Hepatocyte (in vitro differentiated cells): ENCODE data around the gene TNNI3. TPM values are rescaled to one million over a fixed set of nuclear protein-coding genes. Genes with fewer than 3 reads are reported as not detected.

ENCODE experiments used
- DNase-seq: peaks from one replicate; pipeline ENCODE4 v3.0.0-alpha.2; 2016; ENCODE audit warnings: low spot score
- H2AFZ ChIP-seq: fragments of 200-600 bp; sonication (generic); 2 replicates; pipeline ENCODE4 v1.6.0; 2016; ENCODE audit warnings: antibody characterized with exemption, mild to moderate bottlenecking
- H3K27ac ChIP-seq: fragments of 200-600 bp; sonication (generic); 2 replicates; pipeline ENCODE4 v1.5.1; 2016; ENCODE audit warnings: mild to moderate bottlenecking
- H3K27me3 ChIP-seq: fragments of 200-600 bp; sonication (generic); 2 replicates; pipeline ENCODE4 v1.6.1; 2016
- H3K36me3 ChIP-seq: fragments of 200-600 bp; sonication (generic); replicated peaks from 2 replicates; pipeline ENCODE4 v1.5.1; 2016; ENCODE audit warnings: low read depth; ENCODE audit not compliant: insufficient read depth
- H3K4me1 ChIP-seq: fragments of 200-600 bp; sonication (generic); 2 replicates; pipeline ENCODE4 v1.5.1; 2016; ENCODE audit warnings: mild to moderate bottlenecking, moderate library complexity; ENCODE audit not compliant: insufficient read depth
- H3K4me2 ChIP-seq: fragments of 200-600 bp; sonication (generic); 2 replicates; pipeline ENCODE4 v1.6.0; 2016
- H3K4me3 ChIP-seq: fragments of 200-600 bp; sonication (generic); 2 replicates; pipeline ENCODE4 v1.5.1; 2016; ENCODE audit warnings: mild to moderate bottlenecking
- H3K79me2 ChIP-seq: fragments of 200-600 bp; sonication (generic); 2 replicates; pipeline ENCODE4 v1.6.0; 2017; ENCODE audit warnings: mild to moderate bottlenecking
- H3K9me2 ChIP-seq: fragments of 200-600 bp; sonication (generic); replicated peaks from 2 replicates; pipeline ENCODE4 v1.6.0; 2017; ENCODE audit warnings: mild to moderate bottlenecking; ENCODE audit not compliant: insufficient read depth
- H3K9me3 ChIP-seq: fragments of 200-600 bp; sonication (generic); 2 replicates; pipeline ENCODE4 v1.5.1; 2016; ENCODE audit warnings: low read depth, mild to moderate bottlenecking
- H4K20me1 ChIP-seq: fragments of 200-600 bp; sonication (generic); 2 replicates; pipeline ENCODE4 v1.6.0; 2016; ENCODE audit warnings: mild to moderate bottlenecking; ENCODE audit not compliant: insufficient read depth, poor library complexity, severe bottlenecking
- CTCF ChIP-seq: fragments of 200-600 bp; sonication (generic); IDR thresholded peaks from 2 replicates; pipeline ENCODE4 v1.5.1; 2016; ENCODE audit warnings: antibody characterized with exemption, mild to moderate bottlenecking; ENCODE audit not compliant: poor library complexity
- EZH2 ChIP-seq: fragments of 200-600 bp; sonication (generic); IDR thresholded peaks from 2 replicates; pipeline ENCODE4 v1.6.1; 2016; ENCODE audit warnings: antibody characterized with exemption, mild to moderate bottlenecking, borderline replicate concordance
- EZH2phosphoT487 ChIP-seq: fragments of 200-600 bp; sonication (generic); IDR thresholded peaks from one replicate; pipeline ENCODE4 v1.6.1; 2018; ENCODE audit warnings: antibody characterized with exemption, mild to moderate bottlenecking, low read depth, moderate library complexity; ENCODE audit not compliant: unreplicated experiment, severe bottlenecking
- whole genome bisulfite sequencing: methylation state at CpG from one replicate; pipeline ENCODE4 v1.1.6; 2016; ENCODE audit warnings: low lambda C conversion rate; ENCODE audit errors: missing lambda C conversion rate; 5-methylcytosine and 5-hydroxymethylcytosine counted together
- polyA plus RNA-seq: library from polyadenylated mRNA; unstranded; fragments of >200 nt; fragmentation: Nextera tagmentation; extraction: Ambion mirVana; gene quantifications from 2 replicates; pipeline ENCODE4 v1.2.1, GENCODE V29; 2016
- total RNA-seq: library from RNA; depleted of rRNA; stranded (reverse); fragments of >200 nt; gene quantifications from 2 replicates; pipeline ENCODE4 v1.2.3, GENCODE V29; 2014

Gene TNNI3
- total and polyA plus RNA-seq, 2 experiments from 2014 or later: 1.4 to 2.9 TPM

- H3K27me3 ChIP-seq: no peaks in the 10 kb centered on the region
- H3K36me3 ChIP-seq: no peaks in the 10 kb centered on the region
- no peaks in the 10 kb centered on the region for H3K4me1 ChIP-seq
- WGBS: 89% methylated on average over 10 of the region's 10 CpGs
- no peak overlapping the region for H3K4me2 ChIP-seq
- no peak overlapping the region for H3K27ac ChIP-seq
- DNase-seq: peak; percentile 3
- no peaks in the 10 kb centered on the region for H4K20me1 ChIP-seq
- H3K9me2 ChIP-seq: no peaks in the 10 kb centered on the region
- H3K4me3 ChIP-seq: no peak overlapping the region
- no peaks in the 10 kb centered on the region for H3K9me3 ChIP-seq
- H3K79me2 ChIP-seq: no peaks in the 10 kb centered on the region
- no peak overlapping the region for H2AFZ ChIP-seq
- TF ChIP-seq CTCF (no peak), EZH2phosphoT487 (no peak), EZH2 (no peak)
These were observed 39.3 kb upstream of the TNNI3 start for GRCh38 chr19:55196803-55197202.

- no peak for DNase-seq
- H3K4me2 ChIP-seq: no peak overlapping the region
- H3K27ac ChIP-seq: no peak overlapping the region
- H4K20me1 ChIP-seq: no peaks in the 10 kb centered on the region
- H3K79me2 ChIP-seq: no peaks in the 10 kb centered on the region
- H3K9me2 ChIP-seq: no peaks in the 10 kb centered on the region
- TF ChIP-seq EZH2phosphoT487: no peak
- no peaks in the 10 kb centered on the region for H3K9me3 ChIP-seq
- no peaks in the 10 kb centered on the region for H3K36me3 ChIP-seq
- no peaks in the 10 kb centered on the region for H3K27me3 ChIP-seq
- no peak overlapping the region for H2AFZ ChIP-seq
- 91% methylated on average over 12 of the region's 12 CpGs for WGBS
- no peaks in the 10 kb centered on the region for H3K4me1 ChIP-seq
- H3K4me3 ChIP-seq: no peak overlapping the region
These were observed 35.9 kb upstream of the TNNI3 start for GRCh38 chr19:55193481-55193880.

DNA sequence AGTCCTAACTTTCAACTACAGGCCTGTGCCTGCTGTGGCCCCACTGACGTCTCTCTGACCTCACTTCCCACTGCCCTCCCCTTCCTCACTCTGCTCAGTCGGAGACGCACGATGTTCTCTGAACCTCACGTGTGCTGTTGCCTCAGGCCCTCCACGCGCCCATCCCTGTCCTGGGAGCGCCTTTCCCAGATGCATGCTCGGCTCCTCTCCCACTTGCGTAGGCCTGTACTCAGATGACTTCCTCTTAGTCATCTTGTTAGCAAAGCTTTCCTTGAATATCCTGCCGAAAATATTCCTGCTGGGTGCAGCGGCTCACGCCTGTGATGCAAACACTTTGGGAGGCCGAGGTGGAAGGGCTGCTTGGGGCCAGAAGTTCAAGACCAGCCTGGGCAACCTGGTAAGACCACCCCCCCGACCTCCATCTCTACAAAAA, 31.9 kb upstream of the TNNI3 start:
- Histone ChIP-seq H2AFZ (no peak overlapping the region), H3K4me1 (no peaks in the 10 kb centered on the region), H3K79me2 (no peaks in the 10 kb centered on the region), H3K27ac (no peak overlapping the region), H3K4me2 (no peak overlapping the region), H3K9me3 (no peaks in the 10 kb centered on the region), H4K20me1 (no peaks in the 10 kb centered on the region), H3K27me3 (no peaks in the 10 kb centered on the region), H3K9me2 (no peaks in the 10 kb centered on the region), H3K36me3 (no peaks in the 10 kb centered on the region), H3K4me3 (no peak overlapping the region)
- no peak for DNase-seq
- no peak for TF ChIP-seq EZH2phosphoT487
- TF ChIP-seq EZH2: no peak
- no peak for TF ChIP-seq CTCF
- WGBS: 66% methylated on average over 15 of the region's 15 CpGs

DNA sequence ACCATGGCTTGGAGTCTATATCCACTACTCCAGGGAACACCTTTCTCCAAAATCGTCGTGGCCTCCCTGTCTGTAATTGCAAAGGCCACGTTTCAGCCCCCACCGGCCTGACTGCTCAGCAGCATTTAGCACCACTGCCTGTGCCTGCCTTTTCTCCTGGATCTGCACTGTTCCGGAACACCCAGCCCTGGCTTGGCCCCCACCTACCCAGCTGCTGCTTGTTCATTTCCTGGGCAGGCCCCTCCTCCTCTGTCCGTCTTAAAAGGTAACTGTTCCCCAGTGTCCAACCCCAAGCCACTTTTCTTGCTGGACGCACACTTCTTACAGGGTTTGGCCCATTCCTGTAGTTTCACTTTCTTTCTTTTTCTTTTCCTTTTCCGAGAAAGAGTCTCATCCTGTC, 31.1 kb upstream of the TNNI3 start:
- no peaks in the 10 kb centered on the region for H3K9me3 ChIP-seq
- H2AFZ ChIP-seq: no peak overlapping the region
- no peaks in the 10 kb centered on the region for H4K20me1 ChIP-seq
- H3K4me2 ChIP-seq: no peak overlapping the region
- no peak overlapping the region for H3K27ac ChIP-seq
- H3K4me1 ChIP-seq: no peaks in the 10 kb centered on the region
- no peaks in the 10 kb centered on the region for H3K27me3 ChIP-seq
- H3K36me3 ChIP-seq: no peaks in the 10 kb centered on the region
- H3K4me3 ChIP-seq: no peak overlapping the region
- TF ChIP-seq CTCF: no peak
- DNase-seq: no peak
- no peaks in the 10 kb centered on the region for H3K9me2 ChIP-seq
- WGBS: 79% methylated on average over 8 of the region's 8 CpGs
- no peaks in the 10 kb centered on the region for H3K79me2 ChIP-seq
